Left lung (tissue), 10 donors: Measurements from ENCODE around the gene ZNF592. TPM values are rescaled to one million over a fixed set of nuclear protein-coding genes. Genes with fewer than 3 reads are reported as not detected.

Source experiments
- ATAC-seq: fragments of 200-7000 bp; cut with Tn5 transposase; one replicate; pipeline ENCODE4 v1.9.1; 2020; ENCODE audit warnings: moderate library complexity
- DNase-seq, 4 donors: peaks; one replicate each; pipeline ENCODE4 v3.0.0-alpha.2; 2013 to 2020
- H3K27ac ChIP-seq, 2 donors: fragments of 200-600 bp; sonication (generic) in 1 of 2; one replicate each; pipeline versions ENCODE4 v1.5.0 to v1.8.0; 2020 to 2021
- H3K27me3 ChIP-seq, 2 donors: fragments of 200-600 bp; sonication (generic) in 1 of 2; one replicate each; pipeline versions ENCODE4 v1.5.0 to v1.8.0; 2020 to 2021
- H3K36me3 ChIP-seq, 2 donors: fragments of 200-600 bp; sonication (generic) in 1 of 2; one replicate each; pipeline versions ENCODE4 v1.5.0 to v1.8.0; 2020 to 2021
- H3K4me1 ChIP-seq, 2 donors: fragments of 200-600 bp; one replicate each; pipeline ENCODE4 v1.8.0; 2021
- H3K4me3 ChIP-seq, 2 donors: fragments of 200-600 bp; sonication (generic) in 1 of 2; one replicate each; pipeline versions ENCODE4 v1.5.0 to v1.8.0; 2020 to 2021; ENCODE audit warnings: mild to moderate bottlenecking in 1 of 2
- H3K9me3 ChIP-seq, 2 donors: fragments of 200-600 bp; sonication (generic) in 1 of 2; one replicate each; pipeline versions ENCODE4 v1.5.0 to v1.8.0; 2020 to 2021
- intact Hi-C, 2 donors: fragments of 100-400 bp; cut with DNase I; formaldehyde crosslinking; loops; one replicate each; pipeline versions ENCODE4 v1.11.2 to v1.14.2; 2022
- polyA plus RNA-seq, 6 donors: library from polyadenylated mRNA; unstranded; fragments of 120-200 nt; gene quantifications; one replicate each; pipeline ENCODE4 v1.2.1, GENCODE V29; 2013; ENCODE audit not compliant: insufficient read length in 6 of 6
- total RNA-seq, 2 donors: library from RNA; stranded (reverse); fragmentation: NEBNext Ultra II Directional; extraction: Animal tissue kit (Norgen Biotek cat#: 25700); gene quantifications; one replicate each; pipeline ENCODE4 v1.2.1, GENCODE V29; 2021
- TF ChIP-seq, protein P1 (sequence below), 2 donors: fragments of 200-600 bp; sonication (generic) in 1 of 2; IDR thresholded peaks; one replicate each; pipeline versions ENCODE4 v1.5.0 to v1.8.0; 2021; ENCODE audit warnings: antibody characterized with exemption in 2 of 2
- donor health status: DM: no; HTN: yes; CAD: no.
- donor health status: DM: no; HTN: no; CAD: no.

ZNF592 gene
- total and polyA plus RNA-seq, 8 donors: 22.7 to 32.2 (median 25.2) TPM

DNA sequence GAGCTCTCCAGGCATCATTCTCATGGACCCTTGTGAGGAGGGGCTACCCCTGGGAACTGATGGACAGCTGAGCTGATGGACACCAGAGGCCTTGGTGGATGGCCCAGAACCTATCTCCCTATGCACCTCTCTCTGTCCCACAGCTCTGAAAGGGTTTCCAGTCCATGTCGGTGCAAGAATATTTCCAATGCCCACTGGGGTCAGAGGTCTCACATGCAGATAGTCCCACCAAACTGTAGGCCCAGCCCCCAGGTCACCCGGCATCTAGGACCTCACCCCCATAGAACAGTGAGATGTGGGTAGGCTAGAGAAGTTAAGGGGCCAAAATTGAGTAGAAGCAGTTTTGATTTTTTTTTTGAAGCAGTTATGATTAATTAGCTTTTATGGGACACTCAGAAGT is 71.4 kb downstream of the ZNF592 start:
- DNase-seq (no peak), ATAC-seq (no peak)
- Histone ChIP-seq H3K4me1 (peaks cover 6 to 47% of the 10 kb centered on the region in 2 donors), H3K9me3 (no peaks in the 10 kb centered on the region), H3K27me3 (peaks cover 0 to 7% of the 10 kb centered on the region in 2 donors), H3K27ac (peak overlapping the region in 1 of 2 donors; percentile 63), H3K36me3 (no peaks in the 10 kb centered on the region), H3K4me3 (no peak overlapping the region)
- intact Hi-C loops: no loop called here
- TF ChIP-seq, protein P1, sequence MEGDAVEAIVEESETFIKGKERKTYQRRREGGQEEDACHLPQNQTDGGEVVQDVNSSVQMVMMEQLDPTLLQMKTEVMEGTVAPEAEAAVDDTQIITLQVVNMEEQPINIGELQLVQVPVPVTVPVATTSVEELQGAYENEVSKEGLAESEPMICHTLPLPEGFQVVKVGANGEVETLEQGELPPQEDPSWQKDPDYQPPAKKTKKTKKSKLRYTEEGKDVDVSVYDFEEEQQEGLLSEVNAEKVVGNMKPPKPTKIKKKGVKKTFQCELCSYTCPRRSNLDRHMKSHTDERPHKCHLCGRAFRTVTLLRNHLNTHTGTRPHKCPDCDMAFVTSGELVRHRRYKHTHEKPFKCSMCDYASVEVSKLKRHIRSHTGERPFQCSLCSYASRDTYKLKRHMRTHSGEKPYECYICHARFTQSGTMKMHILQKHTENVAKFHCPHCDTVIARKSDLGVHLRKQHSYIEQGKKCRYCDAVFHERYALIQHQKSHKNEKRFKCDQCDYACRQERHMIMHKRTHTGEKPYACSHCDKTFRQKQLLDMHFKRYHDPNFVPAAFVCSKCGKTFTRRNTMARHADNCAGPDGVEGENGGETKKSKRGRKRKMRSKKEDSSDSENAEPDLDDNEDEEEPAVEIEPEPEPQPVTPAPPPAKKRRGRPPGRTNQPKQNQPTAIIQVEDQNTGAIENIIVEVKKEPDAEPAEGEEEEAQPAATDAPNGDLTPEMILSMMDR (IDR thresholded peaks at IDR 0.05): no peak

DNA sequence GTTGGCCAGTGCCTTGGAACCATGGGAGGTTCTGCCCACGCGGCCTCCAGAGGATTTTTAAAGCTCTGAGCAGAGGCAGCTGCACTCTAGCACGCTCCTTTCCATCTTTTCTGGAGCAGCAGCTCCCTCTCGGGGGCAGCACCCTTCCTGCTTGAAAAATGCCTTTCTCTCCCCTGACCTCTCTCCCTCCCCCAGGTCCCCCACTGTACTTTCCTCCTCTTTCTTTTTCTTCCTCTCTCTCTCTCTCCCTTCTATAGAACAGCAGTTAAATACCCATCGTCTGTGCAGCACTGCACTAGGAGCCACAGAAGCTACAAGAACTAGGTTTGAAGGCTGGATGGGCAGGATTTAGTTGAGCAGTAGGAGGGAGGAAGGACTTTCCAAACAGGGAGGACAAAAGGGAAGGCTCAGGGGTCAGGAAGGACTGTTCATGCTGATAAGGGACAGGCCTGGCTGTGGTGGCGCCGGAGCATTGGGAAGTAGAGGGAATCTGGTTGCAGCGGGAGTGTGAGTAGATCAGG is 73.2 kb downstream of the ZNF592 start:
- TF ChIP-seq, protein P1 (IDR thresholded peaks at IDR 0.05): no peak
- no peak for DNase-seq
- intact Hi-C loops: no loop called here
- ATAC-seq: no peak
- H3K27me3 ChIP-seq: peaks cover 0 to 7% of the 10 kb centered on the region in 2 donors
- H3K27ac ChIP-seq: peak overlapping the region in 1 of 2 donors; percentile 23
- no peak overlapping the region for H3K4me3 ChIP-seq
- no peaks in the 10 kb centered on the region for H3K9me3 ChIP-seq
- H3K4me1 ChIP-seq: peaks cover 6 to 36% of the 10 kb centered on the region in 2 donors
- H3K36me3 ChIP-seq: no peaks in the 10 kb centered on the region

DNA sequence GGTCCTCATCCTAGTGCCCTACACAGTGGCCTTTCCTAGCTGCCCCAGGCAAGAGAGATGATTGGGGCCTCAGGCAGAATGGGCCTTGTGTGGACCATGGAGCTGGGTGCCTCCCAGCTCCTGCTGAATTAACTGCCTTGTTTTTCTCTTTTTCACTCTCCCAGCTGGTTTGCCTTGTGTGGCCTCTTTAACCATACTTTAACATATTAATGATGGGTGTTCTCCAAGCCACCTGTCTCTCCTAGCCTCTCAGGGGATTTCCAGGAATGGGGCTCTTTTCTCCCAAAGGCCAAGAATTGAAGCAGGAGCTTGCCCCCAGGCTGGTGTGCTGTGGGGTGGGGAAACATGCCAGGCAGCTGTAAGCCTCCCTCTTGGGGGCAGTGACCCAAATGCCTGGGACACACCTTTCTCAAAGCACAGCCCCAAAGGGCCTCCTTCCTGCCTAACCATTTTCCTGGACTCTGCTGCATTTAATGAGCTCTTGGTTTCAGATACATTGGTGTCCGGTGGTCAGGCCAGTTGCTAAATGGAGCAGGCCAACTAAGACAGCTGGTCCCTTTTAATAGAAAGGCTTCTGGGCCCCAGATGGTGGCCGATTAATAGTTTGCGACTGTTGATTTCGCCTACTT is 74.4 kb downstream of the ZNF592 start:
- Histone ChIP-seq H3K4me1 (peaks cover 6 to 25% of the 10 kb centered on the region in 2 donors), H3K36me3 (no peaks in the 10 kb centered on the region), H3K9me3 (no peaks in the 10 kb centered on the region), H3K27ac (peak overlapping the region in 1 of 2 donors; percentile 23), H3K4me3 (no peak overlapping the region), H3K27me3 (no peaks in the 10 kb centered on the region)
- intact Hi-C loops: no loop called here
- TF ChIP-seq, protein P1 (IDR thresholded peaks at IDR 0.05): no peak
- ATAC-seq (no peak), DNase-seq (peak in 2 of 4 donors; percentile 44 to 72)

DNA sequence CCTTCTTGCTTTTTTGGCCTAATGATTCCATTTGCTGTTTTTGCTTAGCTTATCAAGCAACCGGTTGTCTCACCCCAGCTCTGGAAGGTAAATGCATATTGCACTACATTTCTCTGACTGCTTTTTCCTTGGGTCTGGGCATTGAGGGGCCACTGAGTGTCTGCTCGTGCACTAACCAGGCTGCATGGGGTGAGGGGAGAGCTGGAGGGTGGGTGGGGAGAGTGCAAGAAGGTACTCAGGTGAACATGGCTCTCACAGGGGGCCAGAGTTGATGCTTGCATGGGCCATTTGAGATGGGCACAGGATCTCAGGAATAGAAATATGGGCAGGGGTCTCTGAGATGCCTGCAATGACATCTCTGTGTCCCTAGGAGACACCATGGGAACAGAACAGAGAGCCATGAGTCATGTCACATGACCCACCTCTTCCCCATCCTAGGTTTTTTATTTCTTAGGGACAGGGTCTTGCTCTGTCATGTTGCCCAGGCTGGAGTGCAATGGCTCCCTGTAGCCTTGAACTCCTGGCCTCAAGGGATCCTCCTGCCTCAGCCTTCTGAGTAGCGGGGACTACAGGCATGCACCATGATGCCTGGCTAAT is 75.0 kb downstream of the ZNF592 start:
- TF ChIP-seq, protein P1 (IDR thresholded peaks at IDR 0.05): no peak
- no peaks in the 10 kb centered on the region for H3K27me3 ChIP-seq
- no peaks in the 10 kb centered on the region for H3K9me3 ChIP-seq
- peaks cover 4 to 21% of the 10 kb centered on the region in 2 donors for H3K4me1 ChIP-seq
- H3K4me3 ChIP-seq: no peak overlapping the region
- DNase-seq (no peak), ATAC-seq (no peak)
- no peaks in the 10 kb centered on the region for H3K36me3 ChIP-seq
- intact Hi-C loops: no loop called here
- peak overlapping the region in 1 of 2 donors; percentile 5 for H3K27ac ChIP-seq

DNA sequence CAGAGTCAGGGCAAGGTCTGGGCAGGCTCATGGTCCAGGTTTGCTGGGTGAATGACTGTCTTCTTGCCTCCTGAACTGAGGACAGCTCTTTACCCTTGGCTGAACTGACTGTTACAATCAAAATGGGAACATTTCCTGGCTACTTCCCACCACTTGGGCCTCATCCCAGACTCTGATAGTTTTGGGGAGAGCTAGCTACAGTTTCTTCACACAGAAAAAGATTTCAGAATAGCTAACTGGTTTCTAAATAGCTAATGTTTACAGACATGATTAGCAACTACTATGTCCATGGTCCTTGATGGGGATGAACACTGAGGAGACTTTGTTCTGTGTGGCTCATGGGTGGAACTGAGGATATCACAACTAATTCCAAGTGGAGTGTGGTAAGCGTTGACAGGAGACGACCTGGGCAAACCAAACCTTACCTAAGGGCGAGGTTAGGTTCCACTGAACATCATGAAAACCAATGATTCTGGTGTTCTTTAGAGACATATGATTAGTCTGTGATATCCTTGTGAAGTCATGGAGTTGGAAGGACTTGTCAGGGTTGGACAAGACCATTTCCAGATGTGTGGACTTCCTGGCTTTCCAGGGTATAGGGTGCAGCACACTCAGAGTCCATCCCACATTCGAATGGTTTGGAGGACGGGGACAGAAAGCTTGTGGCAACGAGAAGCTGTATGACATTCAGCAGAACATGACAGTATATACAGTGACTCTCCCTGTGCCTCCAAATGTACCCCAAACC is 76.0 kb downstream of the ZNF592 start:
- Histone ChIP-seq H3K27ac (no peak overlapping the region), H3K27me3 (no peaks in the 10 kb centered on the region), H3K4me1 (peaks cover 0 to 17% of the 10 kb centered on the region in 2 donors), H3K4me3 (no peak overlapping the region), H3K9me3 (no peaks in the 10 kb centered on the region), H3K36me3 (no peaks in the 10 kb centered on the region)
- TF ChIP-seq, protein P1 (IDR thresholded peaks at IDR 0.05): no peak
- ATAC-seq (peak; percentile 27), DNase-seq (peak in 2 of 4 donors; percentile 85 to 88)
- intact Hi-C loops: no loop called here
